ENCODE results near the gene AMH.

GRCh38 chr19:2224754-2225349 is 24.3 kb upstream of the AMH start:
- TF ChIP-seq EP300 (IDR thresholded peaks at IDR 0.05; ENCODE audit: low read depth in 2 of 2, low read length in 2 of 2) (no peak), EP300 (CRISPR knock-in tag; IDR thresholded peaks at IDR 0.05; ENCODE audit: borderline replicate concordance) (no peak), REST (IDR thresholded peaks at IDR 0.05; ENCODE audit: borderline replicate concordance in 1 of 2, low read depth in 1 of 2, low read length in 2 of 2) (no peak), TEF (CRISPR knock-in tag; IDR thresholded peaks at IDR 0.05) (no peak), CTCF (CRISPR knock-in tag; IDR thresholded peaks at IDR 0.05) (no peak), ZNF317 (CRISPR knock-in tag; IDR thresholded peaks at IDR 0.05) (no peak), POLR2AphosphoS5 (IDR thresholded peaks at IDR 0.05; ENCODE audit: low read depth, low read length) (no peak), RXRA (CRISPR knock-in tag; IDR thresholded peaks at IDR 0.05) (no peak), ZNF224 (CRISPR knock-in tag; IDR thresholded peaks at IDR 0.05) (no peak), CREM (IDR thresholded peaks at IDR 0.05) (no peak), CREM (CRISPR knock-in tag; IDR thresholded peaks at IDR 0.05) (no peak), FOXA1 (IDR thresholded peaks at IDR 0.05) (no peak), FOXA1 (CRISPR knock-in tag; IDR thresholded peaks at IDR 0.05) (no peak), NFIC (IDR thresholded peaks at IDR 0.05; ENCODE audit: low read length) (no peak), KIAA2018 (CRISPR knock-in tag; IDR thresholded peaks at IDR 0.05; ENCODE audit: borderline replicate concordance) (no peak), RBFOX2 (IDR thresholded peaks at IDR 0.05; ENCODE audit: low read depth, low read length) (no peak)

All from HepG2 (cell line).